H9 (cell line): ENCODE measurements around the gene SLC27A1. TPM values are rescaled to one million over a fixed set of nuclear protein-coding genes. Genes with fewer than 3 reads are reported as not detected.

Experiments used
- DNase-seq: peaks from one replicate; pipeline ENCODE4 v3.0.0-alpha.2; 2017
- H2AFZ ChIP-seq: one replicate; pipeline ENCODE4 v1.6.1; 2013; ENCODE audit warnings: mild to moderate bottlenecking, low read length, control low read depth, moderate library complexity
- H2AK5ac ChIP-seq: 2 replicates; pipeline ENCODE4 v1.6.1; 2013; ENCODE audit warnings: low read length, control low read depth, mixed read lengths; ENCODE audit not compliant: insufficient read length
- H2BK120ac ChIP-seq: one replicate; pipeline ENCODE4 v1.6.1; 2013; ENCODE audit warnings: low read depth, mild to moderate bottlenecking, low read length, control low read depth, inconsistent platforms; ENCODE audit not compliant: poor library complexity, severe bottlenecking
- H2BK12ac ChIP-seq: 2 replicates; pipeline ENCODE4 v1.6.1; 2013; ENCODE audit warnings: low read length, control low read depth, mixed read lengths, low read depth; ENCODE audit not compliant: insufficient read length
- H2BK15ac ChIP-seq: 2 replicates; pipeline ENCODE4 v1.6.1; 2013; ENCODE audit warnings: low read depth, low read length, control low read depth
- H2BK20ac ChIP-seq: one replicate; pipeline ENCODE4 v1.6.1; 2013; ENCODE audit warnings: low read depth, mild to moderate bottlenecking, low read length, control low read depth, inconsistent platforms; ENCODE audit not compliant: poor library complexity, severe bottlenecking
- H2BK5ac ChIP-seq: 2 replicates; pipeline ENCODE4 v1.6.1; 2013; ENCODE audit warnings: low read length, control low read depth, mixed read lengths; ENCODE audit not compliant: insufficient read length
- H3K14ac ChIP-seq: 2 replicates; pipeline ENCODE4 v1.6.1; 2013; ENCODE audit warnings: low read length, control low read depth; ENCODE audit not compliant: insufficient read depth
- H3K18ac ChIP-seq: 2 replicates; pipeline ENCODE4 v1.6.1; 2013; ENCODE audit warnings: low read depth, mild to moderate bottlenecking, mixed read lengths, low read length, control low read depth; ENCODE audit not compliant: insufficient read length
- H3K23ac ChIP-seq: 2 replicates; pipeline ENCODE4 v1.6.1; 2013; ENCODE audit warnings: low read length, control low read depth, mixed read lengths, low read depth; ENCODE audit not compliant: insufficient read length
- H3K23me2 ChIP-seq: 2 replicates; pipeline ENCODE4 v1.6.1; 2013; ENCODE audit warnings: low read depth, mild to moderate bottlenecking, mixed read lengths, low read length, control low read depth; ENCODE audit not compliant: insufficient read length, poor library complexity, severe bottlenecking
- H3K27ac ChIP-seq: 2 replicates; pipeline ENCODE4 v1.5.1; 2013; ENCODE audit warnings: low read length, control low read depth, mixed read lengths, low read depth; ENCODE audit not compliant: insufficient read length
- H3K27me3 ChIP-seq: 2 replicates; pipeline ENCODE4 v1.6.1; 2013; ENCODE audit warnings: low read length, control low read depth, inconsistent platforms; ENCODE audit not compliant: insufficient read depth
- H3K4ac ChIP-seq: 2 replicates; pipeline ENCODE4 v1.6.1; 2013; ENCODE audit warnings: low read depth, mild to moderate bottlenecking, control low read depth, inconsistent platforms, low read length, moderate library complexity
- H3K4me1 ChIP-seq: 2 replicates; pipeline ENCODE4 v1.6.1; 2013; ENCODE audit warnings: low read length, control low read depth, inconsistent platforms; ENCODE audit not compliant: insufficient read depth
- H3K4me2 ChIP-seq: 2 replicates; pipeline ENCODE4 v1.6.1; 2013; ENCODE audit warnings: low read length, control low read depth, mixed read lengths; ENCODE audit not compliant: insufficient read length, insufficient read depth
- H3K56ac ChIP-seq: 2 replicates; pipeline ENCODE4 v1.6.1; 2013; ENCODE audit warnings: low read depth, mild to moderate bottlenecking, mixed read lengths, low read length, control low read depth; ENCODE audit not compliant: insufficient read length
- H3K79me1 ChIP-seq: 2 replicates; pipeline ENCODE4 v1.6.1; 2013; ENCODE audit warnings: low read depth, mild to moderate bottlenecking, moderate library complexity, low read length, control low read depth, inconsistent platforms; ENCODE audit not compliant: insufficient read depth, poor library complexity, severe bottlenecking
- H3K79me2 ChIP-seq: 2 replicates; pipeline ENCODE4 v1.6.1; 2013; ENCODE audit warnings: low read length, control low read depth, inconsistent platforms; ENCODE audit not compliant: insufficient read depth
- H3K9ac ChIP-seq: 2 replicates; pipeline ENCODE4 v1.6.1; 2013; ENCODE audit warnings: low read length, control low read depth, mixed read lengths; ENCODE audit not compliant: insufficient read length; ENCODE audit errors: extremely low read depth
- H3K9me3 ChIP-seq: one replicate; pipeline ENCODE4 v1.6.1; 2013; ENCODE audit warnings: low read depth, low read length, inconsistent platforms; ENCODE audit not compliant: control insufficient read depth
- H3T11ph ChIP-seq: one replicate; pipeline ENCODE4 v1.6.1; 2013; ENCODE audit warnings: mild to moderate bottlenecking, low read length, control low read depth, inconsistent platforms
- H4K20me1 ChIP-seq: one replicate; pipeline ENCODE4 v1.6.1; 2013; ENCODE audit not compliant: control insufficient read depth, insufficient read length, insufficient read depth
- H4K5ac ChIP-seq: 2 replicates; pipeline ENCODE4 v1.6.1; 2013; ENCODE audit warnings: low read depth, mild to moderate bottlenecking, mixed read lengths, low read length, control low read depth; ENCODE audit not compliant: insufficient read length
- H4K8ac ChIP-seq: replicated peaks from 2 replicates; pipeline ENCODE4 v1.6.1; 2013; ENCODE audit warnings: low read length, control low read depth, mixed read lengths, low read depth; ENCODE audit not compliant: insufficient read length
- H4K91ac ChIP-seq: 2 replicates; pipeline ENCODE4 v1.6.1; 2013; ENCODE audit warnings: low read depth, mild to moderate bottlenecking, moderate library complexity, mixed read lengths, low read length, control low read depth; ENCODE audit not compliant: insufficient read length
- H3K27ac Mint-ChIP-seq, 3 experiments: 2 replicates in 2 of 3; 3 replicates in 1 of 3; pipeline ENCODE4 v1.8.0; 2020 to 2021; ENCODE audit warnings: mixed read lengths in 3 of 3, mild to moderate bottlenecking in 1 of 3, moderate library complexity in 1 of 3
- H3K27me3 Mint-ChIP-seq: 2 replicates; pipeline ENCODE4 v1.8.0; 2021; ENCODE audit warnings: low read depth, mild to moderate bottlenecking, moderate library complexity, mixed read lengths
- H3K36me3 Mint-ChIP-seq, 3 experiments: 2 replicates in 2 of 3; 3 replicates in 1 of 3; pipeline ENCODE4 v1.8.0; 2020 to 2021; ENCODE audit warnings: low read depth in 3 of 3, mixed read lengths in 3 of 3; ENCODE audit not compliant: insufficient read depth in 1 of 3
- H3K4me1 Mint-ChIP-seq, 2 experiments: 2 replicates each; pipeline ENCODE4 v1.8.0; 2020; ENCODE audit warnings: mixed read lengths in 2 of 2
- H3K4me3 Mint-ChIP-seq, 2 experiments: 2 replicates in 1 of 2; 3 replicates in 1 of 2; pipeline ENCODE4 v1.8.0; 2020 to 2021; ENCODE audit warnings: mild to moderate bottlenecking in 2 of 2, mixed read lengths in 2 of 2, moderate library complexity in 1 of 2
- H3K9me3 Mint-ChIP-seq, 2 experiments: 2 replicates in 1 of 2; 3 replicates in 1 of 2; pipeline ENCODE4 v1.8.0; 2020; ENCODE audit warnings: mild to moderate bottlenecking in 2 of 2, mixed read lengths in 2 of 2, moderate library complexity in 1 of 2
- CTCF ChIP-seq: fragments of 200-600 bp; sonication (generic); conservative IDR thresholded peaks from 3 replicates; pipeline ENCODE4 v1.8.0; 2021; ENCODE audit warnings: antibody characterized with exemption, mild to moderate bottlenecking
- WGBS: extraction: QIAGEN DNeasy Blood & Tissue Kit; methylation state at CpG from one replicate; pipeline ENCODE4 v1.1.7; 2013; ENCODE audit warnings: missing lambda C conversion rate, low lambda C conversion rate, mixed read lengths; ENCODE audit not compliant: insufficient read length; ENCODE audit errors: extremely low coverage; 5-methylcytosine and 5-hydroxymethylcytosine counted together
- total RNA-seq: library from RNA; stranded (reverse); gene quantifications from 2 replicates; pipeline ENCODE4 v1.2.1, GENCODE V29; 2021

Gene SLC27A1
- total RNA-seq, 1 experiment from 2014 or later: 6.4 TPM

DNA sequence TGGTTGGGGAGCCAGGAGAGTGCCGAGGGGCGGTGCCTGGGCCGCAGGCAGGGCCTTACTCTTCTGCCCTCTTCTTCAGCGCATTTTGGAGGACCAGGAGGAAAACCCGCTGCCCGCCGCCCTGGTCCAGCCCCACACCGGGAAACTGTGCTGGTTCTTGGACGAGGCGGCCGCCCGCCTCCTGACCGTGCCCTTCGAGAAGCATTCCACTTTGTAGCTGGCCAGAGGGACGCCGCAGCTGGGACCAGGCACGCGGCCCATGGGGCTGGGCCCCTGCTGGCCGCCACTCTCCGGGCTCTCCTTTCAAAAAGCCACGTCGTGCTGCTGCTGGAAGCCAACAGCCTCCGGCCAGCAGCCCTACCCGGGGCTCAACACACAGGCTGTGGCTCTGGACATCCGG, 50.5 kb downstream of the SLC27A1 start:
- no CpG with 5 or more reads among the region's 25 CpGs for WGBS
- no peak overlapping the region for H3K4ac ChIP-seq
- Mint-ChIP-seq H3K9me3 (peaks cover 9% of the 10 kb centered on the region in 2 experiments), H3K27ac (no peak overlapping the region), H3K4me3 (no peak overlapping the region), H3K27me3 (peaks cover 2% of the 10 kb centered on the region; the same call in 1 of the 2 replicates), H3K36me3 (peaks cover 19 to 28% (median 23%) of the 10 kb centered on the region in 3 experiments), H3K4me1 (peaks cover 0 to 2% of the 10 kb centered on the region in 2 experiments; a peak in 1 of 4 replicates)
- H3K27ac ChIP-seq: no peak overlapping the region
- no peaks in the 10 kb centered on the region for H3K4me1 ChIP-seq
- H3K18ac ChIP-seq: no peak overlapping the region
- H3K79me2 ChIP-seq: no peaks in the 10 kb centered on the region
- H3K9ac ChIP-seq: no peak overlapping the region
- no peak for TF ChIP-seq CTCF
- peaks cover 7% of the 10 kb centered on the region for H3K9me3 ChIP-seq
- no peak overlapping the region for H2BK120ac ChIP-seq
- H4K8ac ChIP-seq: no peak overlapping the region
- H2BK20ac ChIP-seq: no peak overlapping the region
- H3K14ac ChIP-seq: no peak overlapping the region
- no peaks in the 10 kb centered on the region for H3K27me3 ChIP-seq
- no peak overlapping the region for H4K5ac ChIP-seq
- no peak overlapping the region for H2BK12ac ChIP-seq
- H2BK5ac ChIP-seq: no peak overlapping the region
- no peaks in the 10 kb centered on the region for H3K79me1 ChIP-seq
- no peak overlapping the region for H3K23ac ChIP-seq
- H4K20me1 ChIP-seq: no peaks in the 10 kb centered on the region
- no peak overlapping the region for H2AK5ac ChIP-seq
- no peak overlapping the region for H3K56ac ChIP-seq
- no peak overlapping the region for H3T11ph ChIP-seq
- DNase-seq: no peak
- no peak overlapping the region for H2BK15ac ChIP-seq
- H4K91ac ChIP-seq: no peak overlapping the region
- H2AFZ ChIP-seq: no peak overlapping the region
- H3K4me2 ChIP-seq: no peak overlapping the region
- H3K23me2 ChIP-seq: no peaks in the 10 kb centered on the region
